NCI-H1436 treated with DMSO at 0.1 percent for 48 hours (cell line): ENCODE results near the gene CUEDC1.
"Not testable (repeated sequence)": the region's sequence is repeated elsewhere in the genome, so short reads cannot be mapped to it uniquely, and the experiment has no call there.

Experiments
- DNase-seq: peaks from one replicate; lab custom pipeline; 2025; lab: John Stamatoyannopoulos, UW

The CUEDC1 gene

DNA sequence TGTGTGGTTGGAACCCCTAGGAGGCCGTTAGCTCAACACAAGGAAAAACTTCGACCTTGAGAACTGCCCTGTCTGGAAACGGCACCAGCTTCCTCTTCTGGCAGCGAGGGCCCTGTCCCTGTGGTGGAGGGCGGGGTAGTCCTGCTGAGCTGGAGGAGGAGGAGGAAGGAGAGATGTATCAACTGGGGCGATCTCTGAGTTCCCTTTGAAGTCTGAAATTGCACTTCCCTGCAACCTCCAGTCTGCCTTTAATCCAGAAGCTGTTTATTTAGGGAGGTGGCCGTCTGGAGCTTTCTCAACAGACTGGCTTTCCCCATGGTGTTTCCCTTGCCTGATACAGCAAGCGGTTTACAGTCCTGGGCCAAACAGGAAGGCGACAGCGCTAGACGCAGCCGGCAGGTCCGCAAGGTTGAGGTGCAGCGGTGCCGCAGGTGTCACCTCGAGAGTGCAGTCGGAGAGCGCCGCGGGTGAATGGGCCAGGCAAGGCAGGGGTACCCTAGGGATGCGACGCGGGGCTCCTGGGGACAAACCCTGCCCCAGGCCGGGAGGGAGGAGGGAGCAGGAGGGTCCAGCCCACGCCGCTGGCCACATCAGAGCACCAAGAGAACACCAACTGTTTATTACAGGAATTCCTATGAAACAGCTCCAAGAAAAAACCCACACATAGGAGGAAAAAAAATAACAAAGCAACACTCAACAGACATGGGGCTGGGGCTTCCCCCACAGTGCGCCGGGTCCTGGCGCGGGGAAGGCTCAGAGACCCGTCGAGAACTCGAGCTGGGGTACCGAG lies 94.0 kb downstream of the CUEDC1 start:
- DNase-seq, result no peak

DNA sequence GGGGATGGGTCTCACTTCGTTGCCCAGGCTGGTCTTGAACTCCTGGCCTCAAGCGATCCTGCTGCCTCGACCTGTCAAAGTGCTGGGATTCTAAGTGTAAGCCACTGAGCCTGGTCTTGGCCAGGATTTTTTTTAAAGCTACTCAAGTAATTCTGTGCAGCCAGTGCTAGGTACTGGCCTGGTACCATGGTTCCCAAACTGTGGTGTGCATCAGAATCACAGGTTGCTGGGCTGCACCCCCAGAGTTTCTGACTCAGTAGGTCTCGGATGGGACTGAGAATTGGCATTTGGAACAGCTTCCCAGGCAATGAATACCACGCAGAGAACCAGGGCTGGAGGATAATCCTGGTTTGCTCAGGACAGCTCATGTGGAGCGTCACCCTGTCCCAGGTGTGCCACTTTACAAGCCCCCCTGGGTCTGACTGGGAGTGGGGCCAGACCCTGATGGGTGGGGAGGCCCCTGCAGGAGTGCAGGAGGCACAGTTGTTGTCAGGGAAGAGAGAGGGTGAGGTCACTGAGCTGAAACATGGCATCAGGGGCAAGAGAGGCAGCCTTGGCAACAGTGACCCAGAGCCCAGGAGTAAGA lies 94.7 kb downstream of the CUEDC1 start:
- no peak for DNase-seq

DNA sequence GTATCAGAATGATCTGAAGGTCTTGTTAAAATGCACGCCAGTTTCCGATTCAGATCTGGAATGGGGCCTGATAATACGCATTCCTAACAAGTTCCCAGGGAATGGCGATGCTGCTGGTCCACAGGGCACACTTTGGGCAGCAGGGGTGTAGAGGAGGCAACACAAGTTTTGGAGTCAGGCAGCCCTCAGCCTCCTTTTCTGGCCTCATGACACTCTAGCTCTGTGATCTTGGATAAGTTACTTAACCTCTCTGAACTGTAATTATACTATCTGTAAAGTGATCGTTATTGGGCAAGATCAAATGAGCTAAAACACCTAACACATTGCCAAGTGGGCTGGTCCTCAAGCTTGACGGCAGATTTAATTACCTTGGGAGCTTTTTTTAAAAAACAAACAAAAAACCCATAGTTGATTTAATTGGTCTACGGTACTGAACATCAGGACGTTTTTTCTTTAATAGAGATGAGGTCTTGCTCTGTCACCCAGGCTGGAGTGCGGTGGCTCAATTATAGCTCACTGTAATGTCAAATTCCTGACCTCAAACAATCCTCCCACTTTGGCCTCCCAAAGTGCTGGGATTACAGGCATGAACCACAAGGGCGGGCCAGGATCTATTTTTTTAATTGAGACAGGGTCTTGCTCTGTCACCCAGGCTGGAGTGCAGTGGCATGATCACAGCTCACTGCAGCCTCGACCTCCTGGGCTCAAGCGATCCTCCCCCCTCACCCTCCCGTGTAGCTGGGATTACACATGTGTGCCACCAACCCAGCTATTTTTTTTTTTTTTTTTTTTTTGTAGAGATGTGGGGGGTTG lies 95.4 kb downstream of the CUEDC1 start:
- DNase-seq, result no peak

- no peak for DNase-seq
Measured at GRCh38 chr17:57858838-57859237, 96.4 kb downstream of the CUEDC1 start.

DNA sequence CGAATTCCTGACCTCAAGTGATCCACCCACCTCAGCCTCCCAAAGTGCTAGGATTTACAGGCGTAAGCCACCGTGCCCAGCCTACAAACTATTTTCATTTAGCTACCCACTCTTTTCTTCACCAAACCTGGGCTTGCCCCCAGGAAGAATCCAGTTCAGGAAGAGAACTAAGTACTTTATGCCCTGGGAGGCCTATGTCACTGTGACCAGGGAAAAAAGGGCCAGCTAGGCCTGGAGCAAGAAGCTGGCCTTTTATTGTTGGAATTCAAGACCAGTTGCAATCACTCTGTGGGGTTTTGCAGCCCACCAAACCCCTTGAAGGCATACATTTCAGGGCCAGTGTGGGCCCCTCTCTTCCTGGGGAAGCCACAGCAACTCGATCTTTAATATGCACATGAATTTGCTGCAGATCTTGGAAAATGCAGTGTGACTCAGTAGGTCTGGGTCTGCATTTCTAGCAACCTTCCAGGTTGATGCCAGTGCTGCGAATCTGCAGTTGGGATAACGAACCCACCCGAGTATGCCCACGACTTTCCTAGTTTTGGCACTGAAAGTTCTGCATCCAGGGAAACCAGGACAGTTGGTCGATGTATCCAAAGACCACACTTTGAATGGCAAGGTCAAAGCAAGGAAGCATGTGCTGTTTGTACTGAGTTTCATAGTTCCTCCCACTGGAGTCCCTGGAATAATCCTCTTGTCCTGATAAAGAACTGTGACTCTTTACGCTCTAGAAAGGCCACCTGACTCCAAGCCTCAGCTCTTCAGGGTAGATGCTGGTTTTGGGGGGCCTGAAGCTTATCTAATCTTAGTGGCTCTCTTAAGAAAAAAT lies 98.2 kb downstream of the CUEDC1 start:
- DNase-seq, result no peak

GRCh38 chr17:57855391-57856035 lies 99.7 kb downstream of the CUEDC1 start:
- DNase-seq, result no peak

- DNase-seq, result no peak
Measured at GRCh38 chr17:57853695-57854094, 101.5 kb downstream of the CUEDC1 start.

GRCh38 chr17:57852955-57853328 lies 102.3 kb downstream of the CUEDC1 start:
- DNase-seq, result no peak

DNA sequence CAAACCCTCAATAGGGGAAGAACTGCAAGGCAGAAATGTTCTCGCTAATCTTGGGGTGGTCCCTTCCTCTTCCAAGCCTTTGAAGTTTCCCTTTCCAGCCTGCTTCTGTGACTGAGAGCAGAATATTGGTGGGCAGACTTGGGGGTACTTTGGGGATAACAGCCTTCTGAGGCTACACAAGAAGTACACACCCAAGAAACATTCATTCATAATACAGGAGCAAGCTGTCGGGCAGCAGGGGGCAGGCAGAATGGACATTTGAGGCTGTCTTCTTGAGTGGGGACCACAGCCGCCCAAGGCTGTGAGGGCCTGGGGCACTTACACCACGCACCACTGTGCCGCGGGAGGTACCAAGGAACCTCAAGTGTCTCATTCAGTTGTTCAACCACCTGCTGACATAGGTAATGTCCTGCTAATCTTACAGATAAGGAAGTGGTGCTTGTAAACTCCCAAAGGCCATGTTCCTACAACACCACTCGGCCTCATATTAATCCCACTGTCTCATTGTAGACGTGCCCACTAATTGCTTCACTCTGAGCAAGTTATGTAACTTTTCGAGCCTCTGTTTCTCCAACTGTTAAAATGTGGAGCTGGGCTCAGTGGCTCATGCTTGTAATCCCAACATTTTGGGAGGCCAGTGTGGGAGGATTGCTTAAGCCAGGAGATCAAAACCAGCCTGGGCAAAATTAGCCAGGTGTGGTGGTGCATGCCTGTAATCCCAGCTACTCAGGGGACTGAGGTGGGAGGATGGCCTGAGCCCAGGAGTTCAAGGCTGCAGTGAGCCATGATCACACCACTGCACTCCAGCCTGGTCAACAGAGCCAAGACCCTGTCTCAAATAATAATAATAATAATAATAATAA lies 102.9 kb downstream of the CUEDC1 start:
- DNase-seq, result no peak

DNA sequence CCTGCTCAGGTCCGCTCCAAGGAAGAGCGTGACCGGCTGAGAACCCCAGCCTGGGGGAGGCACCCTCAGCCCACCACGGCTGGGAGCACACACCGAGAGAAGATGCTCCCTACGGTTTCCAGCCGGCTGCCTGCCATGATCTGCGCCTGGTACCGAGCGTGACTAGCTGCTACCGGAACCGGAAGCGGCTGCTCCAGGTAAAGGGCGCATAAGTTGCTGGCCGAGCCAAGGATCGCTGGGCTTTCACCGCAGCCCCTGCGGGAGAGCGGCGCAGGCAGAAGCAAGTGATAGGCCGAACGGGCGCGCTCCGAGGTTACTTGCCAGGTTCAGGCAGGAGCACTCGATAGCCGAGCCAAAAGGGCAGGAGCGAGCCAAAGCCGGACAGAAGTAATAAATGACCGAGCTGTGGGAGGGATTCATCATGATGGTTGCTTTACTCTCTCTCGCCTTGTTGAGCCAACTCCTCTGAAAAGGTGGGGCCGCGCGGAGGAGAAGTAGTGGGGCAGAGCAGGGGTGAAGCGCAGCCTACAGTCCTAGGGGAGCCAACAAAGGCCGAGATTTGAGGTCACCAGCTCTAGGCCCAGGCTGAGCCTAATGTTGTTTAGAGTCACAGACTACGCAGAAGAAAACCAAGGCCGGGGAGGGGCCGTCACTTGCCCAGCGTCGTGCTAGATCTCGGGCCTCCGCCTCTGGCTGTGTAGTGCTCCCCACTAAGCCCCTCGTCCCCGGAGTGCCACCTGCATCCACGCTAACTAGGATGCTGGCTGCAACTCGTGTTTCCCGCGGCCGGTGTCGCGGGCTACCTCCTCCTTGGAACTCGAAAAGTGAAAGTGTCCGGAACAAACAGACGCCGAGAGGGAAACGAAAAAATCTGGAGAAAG lies 105.1 kb downstream of the CUEDC1 start, which contains the start of gene MRPS23:
Gene MRPS23 (minus strand): TSS at position 171 of the 881 bp plus-strand sequence. CDS start 34 bp downstream, at position 137.
- peak; percentile 93 for DNase-seq

DNA sequence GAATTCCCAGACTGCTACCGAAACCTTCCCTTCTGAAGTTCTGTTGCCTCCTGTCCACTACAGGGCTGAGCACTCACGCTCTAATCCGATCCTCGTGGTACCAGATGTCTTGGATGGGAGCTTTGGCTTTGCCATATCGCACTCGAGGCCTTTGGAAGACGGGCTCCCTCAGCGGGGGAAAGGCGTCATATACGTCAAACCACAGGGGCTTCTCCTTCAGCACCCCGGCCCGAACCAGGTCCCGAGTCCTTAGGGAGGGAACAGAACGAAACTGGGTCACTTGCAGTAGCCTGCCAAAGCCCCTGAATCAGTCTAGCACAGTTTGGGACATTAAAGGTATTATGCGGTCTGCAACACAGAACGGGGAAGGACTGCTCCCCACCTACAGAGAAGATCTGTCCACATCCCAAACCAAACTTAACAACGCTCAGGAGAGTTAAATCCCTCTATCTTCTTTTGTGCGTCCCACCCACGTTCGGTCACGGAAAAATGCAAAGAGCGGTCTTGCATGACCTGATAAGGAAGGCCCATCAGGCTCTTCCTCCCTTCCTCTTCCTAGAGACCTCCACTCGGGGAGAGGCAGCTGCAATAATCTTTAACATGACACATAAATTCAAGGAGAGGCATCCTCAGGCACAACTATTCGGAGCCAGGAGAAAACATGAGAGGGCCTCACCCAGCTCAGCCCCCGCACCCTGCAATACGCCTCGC lies 105.9 kb downstream of the CUEDC1 start:
- DNase-seq, result no peak

DNA sequence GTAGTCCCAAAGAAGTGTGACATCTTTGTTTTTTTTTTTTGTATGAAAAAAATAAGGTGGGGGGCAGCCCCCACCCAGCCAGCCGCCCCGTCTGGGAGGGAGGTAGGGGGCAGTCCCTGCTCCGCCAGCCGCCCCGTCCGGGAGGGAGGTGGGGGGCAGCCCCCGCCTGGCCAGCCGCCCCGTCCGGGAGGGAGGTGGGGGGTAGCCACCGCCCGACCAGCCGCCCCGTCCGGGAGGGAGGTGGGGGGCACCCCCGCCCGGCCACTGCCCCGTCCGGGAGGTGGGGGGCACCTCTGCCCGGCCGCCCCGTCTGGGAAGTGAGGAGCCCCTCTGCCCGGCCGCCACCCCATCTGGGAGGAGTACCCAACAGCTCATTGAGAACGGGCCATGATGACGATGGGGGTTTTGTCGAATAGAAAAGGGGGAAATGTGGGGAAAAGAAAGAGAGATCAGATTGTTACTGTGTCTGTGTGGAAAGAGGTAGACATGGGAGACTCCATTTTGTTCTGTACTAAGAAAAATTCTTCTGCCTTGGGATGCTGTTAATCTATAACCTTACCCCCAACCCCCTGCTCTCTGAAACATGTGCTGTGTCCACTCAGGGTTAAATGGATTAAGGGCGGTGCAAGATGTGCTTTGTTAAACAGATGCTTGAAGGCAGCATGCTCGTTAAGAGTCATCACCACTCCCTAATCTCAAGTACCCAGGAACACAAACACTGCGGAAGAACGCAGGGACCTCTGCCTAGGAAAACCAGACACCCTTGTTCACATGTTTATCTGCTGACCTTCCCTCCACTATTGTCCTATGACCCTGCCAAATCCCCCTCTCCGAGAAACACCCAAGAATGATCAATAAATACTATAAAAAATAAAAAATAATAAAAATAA lies 108.9 kb downstream of the CUEDC1 start:
- DNase-seq, result not testable (repeated sequence)

DNA sequence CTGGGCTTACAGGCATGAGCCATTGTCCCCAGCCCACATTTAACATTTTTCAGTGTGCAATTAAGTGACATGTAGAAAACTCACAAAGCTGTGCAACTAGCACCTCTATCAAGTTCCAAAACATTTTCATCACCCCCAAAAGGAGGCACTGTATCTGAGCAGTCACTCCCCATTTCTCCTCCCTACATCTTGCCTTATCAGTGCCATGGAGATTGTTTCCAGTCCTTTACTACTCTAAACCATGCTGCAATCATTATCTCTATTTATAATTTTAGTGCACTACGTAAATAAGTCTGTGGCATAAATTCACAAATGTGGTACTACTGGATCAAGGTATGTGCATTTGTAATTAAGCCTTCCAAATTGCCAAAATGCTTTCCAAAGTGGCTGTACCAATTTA lies 112.9 kb downstream of the CUEDC1 start:
- DNase-seq, result no peak

DNA sequence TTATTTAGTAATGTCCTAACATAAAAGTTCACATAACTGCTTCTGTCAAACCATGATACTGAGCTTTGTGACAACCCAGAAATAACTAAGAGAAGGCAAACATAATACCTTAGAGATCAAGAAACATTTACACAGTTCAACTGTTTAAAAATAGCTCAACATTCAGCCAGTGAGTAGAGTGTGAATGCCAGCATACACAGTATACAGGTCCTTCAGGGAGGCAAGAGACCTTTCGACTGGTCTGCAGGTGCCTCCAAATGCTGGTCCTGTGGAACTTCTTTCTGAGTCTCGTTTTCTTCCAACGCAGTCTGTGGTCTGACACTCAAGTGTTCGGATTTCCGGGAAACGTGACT lies 115.7 kb downstream of the CUEDC1 start:
- DNase-seq, result no peak

- no peak for DNase-seq
Measured at GRCh38 chr17:57838857-57839570, 116.2 kb downstream of the CUEDC1 start.

DNA sequence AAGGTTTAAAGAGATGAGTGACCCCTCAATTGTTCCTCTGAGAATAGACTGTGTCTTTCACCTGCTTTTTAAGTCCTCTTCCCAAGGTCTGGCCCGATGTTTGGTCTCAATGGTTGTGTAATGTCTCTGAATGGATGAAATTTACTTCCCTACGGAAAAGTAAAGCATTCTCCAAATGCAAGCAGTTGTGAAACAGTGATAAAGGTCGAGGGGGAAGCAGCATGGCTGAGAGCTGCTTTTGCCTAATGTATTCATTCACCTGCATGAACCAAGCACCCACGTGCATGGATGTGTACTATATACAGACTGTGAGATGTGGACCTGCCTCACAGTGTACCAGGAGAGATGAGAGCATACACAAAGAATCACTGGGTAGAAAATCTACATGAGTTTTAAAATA lies 116.8 kb downstream of the CUEDC1 start:
- no peak for DNase-seq

- DNase-seq, result no peak
Measured at GRCh38 chr17:57835333-57835900, 119.8 kb downstream of the CUEDC1 start.
